A673 (cell line): ENCODE measurements around the gene DENND5B.
"Not testable (repeated sequence)": the region's sequence is repeated elsewhere in the genome, so short reads cannot be mapped to it uniquely, and the experiment has no call there.

Source experiments
- EZH2 ChIP-seq: fragments of 200-600 bp; sonication (generic); IDR thresholded peaks from 2 replicates; pipeline ENCODE4 v1.6.1; 2017; ENCODE audit warnings: borderline replicate concordance, low read depth, mild to moderate bottlenecking, mixed read lengths, antibody characterized with exemption, low read length; ENCODE audit not compliant: poor library complexity, severe bottlenecking
- TF ChIP-seq, protein P1 (sequence below): fragments of 300-800, 200-600 bp; sonication (generic); conservative IDR thresholded peaks from 2 replicates; pipeline ENCODE4 v1.5.1; 2017; ENCODE audit warnings: low read depth, mild to moderate bottlenecking, antibody characterized with exemption, low read length, moderate library complexity, mixed read lengths

DNA sequence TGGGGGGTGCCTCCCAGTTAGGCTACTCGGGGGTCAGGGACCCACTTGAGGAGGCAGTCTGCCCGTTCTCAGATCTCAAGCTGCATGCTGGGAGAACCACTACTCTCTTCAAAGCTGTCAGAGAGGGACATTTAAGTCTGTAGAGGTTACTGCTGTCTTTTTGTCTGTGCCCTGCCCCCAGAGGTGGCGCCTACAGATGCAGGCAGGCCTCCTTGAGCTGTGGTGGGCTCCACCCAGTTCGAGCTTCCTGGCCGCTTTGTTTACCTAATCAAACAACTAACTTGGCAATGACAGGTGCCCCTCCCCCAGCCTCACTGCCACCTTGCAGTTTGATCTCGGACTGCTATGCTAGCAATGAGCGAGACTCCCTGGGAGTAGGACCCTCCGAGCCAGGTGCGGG is 35.5 kb downstream of the DENND5B start:
- TF ChIP-seq, protein P1, sequence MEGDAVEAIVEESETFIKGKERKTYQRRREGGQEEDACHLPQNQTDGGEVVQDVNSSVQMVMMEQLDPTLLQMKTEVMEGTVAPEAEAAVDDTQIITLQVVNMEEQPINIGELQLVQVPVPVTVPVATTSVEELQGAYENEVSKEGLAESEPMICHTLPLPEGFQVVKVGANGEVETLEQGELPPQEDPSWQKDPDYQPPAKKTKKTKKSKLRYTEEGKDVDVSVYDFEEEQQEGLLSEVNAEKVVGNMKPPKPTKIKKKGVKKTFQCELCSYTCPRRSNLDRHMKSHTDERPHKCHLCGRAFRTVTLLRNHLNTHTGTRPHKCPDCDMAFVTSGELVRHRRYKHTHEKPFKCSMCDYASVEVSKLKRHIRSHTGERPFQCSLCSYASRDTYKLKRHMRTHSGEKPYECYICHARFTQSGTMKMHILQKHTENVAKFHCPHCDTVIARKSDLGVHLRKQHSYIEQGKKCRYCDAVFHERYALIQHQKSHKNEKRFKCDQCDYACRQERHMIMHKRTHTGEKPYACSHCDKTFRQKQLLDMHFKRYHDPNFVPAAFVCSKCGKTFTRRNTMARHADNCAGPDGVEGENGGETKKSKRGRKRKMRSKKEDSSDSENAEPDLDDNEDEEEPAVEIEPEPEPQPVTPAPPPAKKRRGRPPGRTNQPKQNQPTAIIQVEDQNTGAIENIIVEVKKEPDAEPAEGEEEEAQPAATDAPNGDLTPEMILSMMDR: not testable (repeated sequence)
- not testable (repeated sequence) for TF ChIP-seq EZH2
